Fibroblast of mammary gland (primary cell): ENCODE data around the gene SPRY1.
A peak's percentile ranks its signal among the peaks of the same experiment; 100 is the strongest.

Experiments
- DNase-seq: peaks from one replicate; pipeline ENCODE4 v3.0.0-alpha.2; 2010; ENCODE audit warnings: low read depth
- H3K4me3 ChIP-seq: 2 replicates; pipeline ENCODE4 v1.5.1; 2011; ENCODE audit warnings: low read depth, mild to moderate bottlenecking, low read length, moderate library complexity; ENCODE audit not compliant: control insufficient read depth
- TF ChIP-seq, protein P1 (sequence below): conservative IDR thresholded peaks from 2 replicates; pipeline ENCODE4 v1.5.1; 2011; ENCODE audit warnings: low read depth, low read length, inconsistent platforms; ENCODE audit not compliant: control insufficient read depth, insufficient read depth

Gene SPRY1

GRCh38 chr4:123435246-123436113 is 38.9 kb downstream of the SPRY1 start:
- no peak overlapping the region for H3K4me3 ChIP-seq
- TF ChIP-seq, protein P1, sequence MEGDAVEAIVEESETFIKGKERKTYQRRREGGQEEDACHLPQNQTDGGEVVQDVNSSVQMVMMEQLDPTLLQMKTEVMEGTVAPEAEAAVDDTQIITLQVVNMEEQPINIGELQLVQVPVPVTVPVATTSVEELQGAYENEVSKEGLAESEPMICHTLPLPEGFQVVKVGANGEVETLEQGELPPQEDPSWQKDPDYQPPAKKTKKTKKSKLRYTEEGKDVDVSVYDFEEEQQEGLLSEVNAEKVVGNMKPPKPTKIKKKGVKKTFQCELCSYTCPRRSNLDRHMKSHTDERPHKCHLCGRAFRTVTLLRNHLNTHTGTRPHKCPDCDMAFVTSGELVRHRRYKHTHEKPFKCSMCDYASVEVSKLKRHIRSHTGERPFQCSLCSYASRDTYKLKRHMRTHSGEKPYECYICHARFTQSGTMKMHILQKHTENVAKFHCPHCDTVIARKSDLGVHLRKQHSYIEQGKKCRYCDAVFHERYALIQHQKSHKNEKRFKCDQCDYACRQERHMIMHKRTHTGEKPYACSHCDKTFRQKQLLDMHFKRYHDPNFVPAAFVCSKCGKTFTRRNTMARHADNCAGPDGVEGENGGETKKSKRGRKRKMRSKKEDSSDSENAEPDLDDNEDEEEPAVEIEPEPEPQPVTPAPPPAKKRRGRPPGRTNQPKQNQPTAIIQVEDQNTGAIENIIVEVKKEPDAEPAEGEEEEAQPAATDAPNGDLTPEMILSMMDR = no peak
- no peak for DNase-seq

DNA sequence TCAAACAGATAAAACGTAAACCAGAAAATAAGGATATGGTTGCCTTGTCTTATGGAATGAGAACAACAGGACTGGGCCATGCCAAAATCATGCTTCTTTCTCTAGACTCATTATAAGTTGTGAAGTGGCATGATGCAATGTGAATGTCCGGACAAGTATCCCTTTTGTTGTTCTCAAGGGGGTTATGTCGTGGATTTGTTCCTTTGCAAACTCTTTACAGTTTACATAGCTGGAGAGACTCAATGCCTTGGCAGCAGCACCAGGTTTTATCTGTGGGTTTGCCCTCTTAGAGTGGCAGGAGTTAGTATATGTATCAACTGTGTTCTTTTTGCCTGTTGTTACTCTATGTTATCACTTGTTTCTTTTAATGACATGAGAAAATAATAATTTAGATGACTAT is 41.4 kb downstream of the SPRY1 start:
- H3K4me3 ChIP-seq = no peak overlapping the region
- TF ChIP-seq, protein P1 = no peak
- no peak for DNase-seq

DNA sequence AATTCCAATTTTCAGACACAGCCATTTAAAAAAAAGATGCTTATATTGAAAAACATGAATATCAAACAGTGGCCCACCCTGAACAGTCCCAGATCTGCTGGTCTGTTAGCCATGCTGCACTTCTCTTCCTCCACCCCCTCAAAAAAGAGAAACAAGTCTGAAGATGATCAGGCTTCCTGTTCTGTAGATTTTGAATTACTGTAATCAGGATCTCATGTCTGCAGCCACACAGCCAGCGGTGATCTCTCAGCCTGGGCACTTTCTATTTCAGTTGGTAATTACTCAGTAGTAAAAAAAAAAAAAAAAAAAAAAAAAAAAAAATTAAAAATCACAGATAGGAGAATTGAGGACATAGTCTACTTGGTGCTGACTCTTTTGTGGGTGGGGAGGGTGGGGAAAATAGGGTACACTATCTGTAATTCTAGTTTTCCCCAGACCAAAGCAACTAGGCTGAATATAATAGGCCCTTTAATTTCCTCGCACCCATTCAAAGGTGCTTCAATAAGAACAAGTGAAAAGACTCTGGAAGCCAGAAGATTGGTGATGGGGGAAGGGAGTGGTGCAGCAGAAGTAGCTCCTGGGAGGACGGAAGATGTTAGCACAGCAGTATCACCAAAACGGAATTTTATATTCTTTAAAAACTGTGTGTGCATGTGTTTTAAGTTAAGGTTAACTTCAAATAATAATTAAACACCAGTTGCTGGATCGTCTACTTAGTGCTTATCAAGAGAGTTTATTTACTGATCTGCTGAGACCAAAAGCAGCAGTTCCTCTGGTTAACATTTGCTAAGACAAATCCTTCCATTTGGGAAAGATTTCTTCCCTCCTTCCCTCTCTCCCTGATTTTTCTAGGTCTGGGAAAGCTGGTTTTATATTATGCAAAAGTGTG is 47.0 kb downstream of the SPRY1 start:
- TF ChIP-seq, protein P1 = no peak
- H3K4me3 ChIP-seq = no peak overlapping the region
- DNase-seq = no peak

GRCh38 chr4:123444290-123444731 is 47.7 kb downstream of the SPRY1 start:
- peak; percentile 29 for DNase-seq
- no peak overlapping the region for H3K4me3 ChIP-seq
- TF ChIP-seq, protein P1 = no peak

DNA sequence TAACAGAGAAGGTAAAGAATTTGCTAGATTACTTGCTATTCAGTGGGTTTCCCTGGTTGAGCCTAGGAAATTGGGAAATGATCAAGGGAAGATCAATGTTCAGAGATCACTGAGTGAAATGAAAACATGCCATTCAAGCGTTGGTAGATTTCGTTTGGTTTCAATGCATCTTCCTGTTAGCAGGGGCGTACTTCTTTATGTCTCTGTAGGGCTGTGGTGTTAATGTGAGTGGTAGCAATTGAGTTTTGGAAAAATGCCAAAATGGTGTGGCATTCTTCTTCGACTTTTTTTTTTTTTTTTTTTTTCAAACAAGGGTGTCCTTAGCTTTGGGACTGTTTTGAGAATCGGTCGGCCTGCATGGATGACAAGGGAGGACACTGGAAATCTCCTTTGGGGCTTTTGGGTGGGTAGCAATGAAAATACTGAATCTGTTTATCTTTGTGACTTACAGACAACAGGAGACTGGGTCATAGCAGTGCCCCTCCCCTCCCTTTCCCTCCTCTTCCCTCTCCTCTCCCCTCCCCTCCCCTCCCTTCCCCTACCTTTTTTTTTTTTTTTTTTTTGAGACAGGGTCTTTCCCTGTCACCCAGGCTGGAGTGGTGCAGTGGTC is 50.4 kb downstream of the SPRY1 start:
- no peak for DNase-seq
- TF ChIP-seq, protein P1 = no peak

GRCh38 chr4:123449362-123449761 is 52.8 kb downstream of the SPRY1 start:
- no peak overlapping the region for H3K4me3 ChIP-seq
- no peak for DNase-seq
- TF ChIP-seq, protein P1 = no peak

More for the DNA sequence above, 50.4 kb downstream of the SPRY1 start:
- no peak overlapping the region for H3K4me3 ChIP-seq
